GM10266 (cell line): ENCODE measurements around the gene LY6G6C.

Experiments used
- DNase-seq: peaks from one replicate; pipeline ENCODE4 v3.0.0; 2012; ENCODE audit errors: extremely low spot score
- CTCF ChIP-seq: IDR thresholded peaks from 2 replicates; pipeline ENCODE4 v1.5.1; 2012; ENCODE audit warnings: mild to moderate bottlenecking, low read depth; ENCODE audit not compliant: control insufficient read depth, insufficient read depth; ENCODE audit errors: missing control alignments

The LY6G6C gene, protein sequence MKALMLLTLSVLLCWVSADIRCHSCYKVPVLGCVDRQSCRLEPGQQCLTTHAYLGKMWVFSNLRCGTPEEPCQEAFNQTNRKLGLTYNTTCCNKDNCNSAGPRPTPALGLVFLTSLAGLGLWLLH

DNA sequence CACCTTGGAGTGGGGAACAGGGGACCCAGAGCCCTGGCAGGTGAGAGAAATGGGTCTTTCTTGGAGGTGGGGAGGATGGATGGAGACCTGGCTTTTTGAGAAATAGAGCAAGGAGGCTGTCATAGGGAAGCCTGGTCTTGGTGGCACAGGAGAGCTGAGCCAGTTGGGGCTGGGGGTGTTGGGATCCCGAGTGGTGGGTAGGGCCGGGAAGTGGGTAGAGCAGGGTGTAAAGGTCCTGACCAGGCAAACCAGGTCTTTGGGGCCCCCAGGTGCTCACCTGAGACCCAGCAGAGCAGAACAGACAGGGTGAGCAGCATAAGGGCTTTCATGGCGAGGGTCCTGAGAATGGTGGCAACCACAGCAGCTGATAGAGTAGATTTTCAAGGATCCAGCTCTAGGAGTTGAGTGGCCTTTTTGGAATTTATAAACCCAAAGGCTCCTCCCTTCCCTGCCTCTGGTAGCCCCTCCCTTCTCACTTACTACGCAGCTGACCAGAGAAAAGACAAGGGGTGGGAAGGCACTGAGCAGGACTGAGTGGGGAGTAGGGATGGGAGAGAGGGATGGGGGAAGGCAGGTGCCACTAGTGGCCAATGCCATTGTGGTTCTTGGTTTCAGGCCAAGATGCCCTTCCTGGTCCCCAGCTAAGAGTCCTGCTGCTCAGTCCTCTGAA is at the start of gene LY6G6C:
Gene LY6G6C (minus strand): TSS at position 396 of the 670 bp plus-strand sequence. CDS start 67 bp downstream, at position 329.
- DNase-seq: no peak
- no peak for TF ChIP-seq CTCF

DNA sequence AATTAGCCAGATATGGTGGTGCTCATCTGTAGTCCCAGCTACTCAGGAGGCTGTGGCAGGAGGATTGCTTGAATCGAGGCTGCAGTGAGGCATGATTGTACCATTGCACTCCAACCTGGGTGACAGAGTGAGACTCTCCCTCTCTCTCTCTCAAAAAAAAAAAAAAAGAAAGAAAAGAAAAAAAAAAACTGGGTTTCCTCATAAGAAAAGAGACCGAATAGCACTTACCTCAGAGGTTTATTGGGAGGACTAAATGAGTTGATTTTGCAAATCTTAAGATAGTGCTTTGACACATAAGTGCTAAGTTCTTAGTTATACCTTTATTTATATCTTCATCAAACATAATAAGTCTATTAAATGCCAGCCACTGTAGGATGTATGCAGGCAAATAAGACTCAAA is 49.3 kb upstream of the LY6G6C start:
- no peak for DNase-seq
- no peak for TF ChIP-seq CTCF

- TF ChIP-seq CTCF: peak; percentile 77
- peak; percentile 92 for DNase-seq
Measured at GRCh38 chr6:31769684-31770371, 48.3 kb upstream of the LY6G6C start.

- no peak for TF ChIP-seq CTCF
- no peak for DNase-seq
Measured at GRCh38 chr6:31768363-31769257, 47.1 kb upstream of the LY6G6C start.

GRCh38 chr6:31767096-31767645 is 45.6 kb upstream of the LY6G6C start:
- no peak for DNase-seq
- no peak for TF ChIP-seq CTCF

GRCh38 chr6:31765910-31766794 is 44.6 kb upstream of the LY6G6C start:
- DNase-seq: no peak
- TF ChIP-seq CTCF: no peak
